H1 (cell line): Measurements from ENCODE around the gene MTX2. TPM values are rescaled to one million over a fixed set of nuclear protein-coding genes. Genes with fewer than 3 reads are reported as not detected.
A peak's percentile ranks its signal among the peaks of the same experiment; 100 is the strongest.

Experiments
- ASH2L ChIP-seq: fragments of 200-600, 300-600 bp; sonication (generic); IDR thresholded peaks from one replicate; pipeline ENCODE4 v1.7.1; 2017; ENCODE audit warnings: low read length
- BCL11A ChIP-seq, 2 experiments: IDR thresholded peaks; one replicate each; pipeline ENCODE4 v1.6.1; 2011; ENCODE audit warnings: low read depth in 2 of 2, low read length in 2 of 2, mild to moderate bottlenecking in 2 of 2
- CHD1 ChIP-seq: IDR thresholded peaks from 2 replicates; pipeline ENCODE4 v1.6.1; 2012; ENCODE audit warnings: low read depth, low read length, improper control_type of control experiment
- CHD2 ChIP-seq: IDR thresholded peaks from 2 replicates; pipeline ENCODE4 v1.6.1; 2012; ENCODE audit warnings: low read length, improper control_type of control experiment
- FOSL1 ChIP-seq: IDR thresholded peaks from 2 replicates; pipeline ENCODE4 v1.6.1; 2011; ENCODE audit warnings: mild to moderate bottlenecking, low read depth, low read length, moderate library complexity; ENCODE audit not compliant: insufficient read depth
- GTF2F1 ChIP-seq: IDR thresholded peaks from 2 replicates; pipeline ENCODE4 v1.6.1; 2012; ENCODE audit warnings: low read depth, low read length, improper control_type of control experiment, borderline replicate concordance
- JUND ChIP-seq: IDR thresholded peaks from 2 replicates; pipeline ENCODE4 v1.6.1; 2011; ENCODE audit warnings: mild to moderate bottlenecking, improper control_type of control experiment, low read length
- KDM4A ChIP-seq: IDR thresholded peaks from one replicate; pipeline ENCODE4 v1.7.1; 2012; ENCODE audit warnings: low read depth, mild to moderate bottlenecking, moderate library complexity, low read length, inconsistent platforms; ENCODE audit not compliant: severe bottlenecking
- KDM5A ChIP-seq: fragments of 200-600 bp; IDR thresholded peaks from 2 replicates; pipeline ENCODE4 v1.7.1; 2012; ENCODE audit warnings: mild to moderate bottlenecking, low read length, inconsistent platforms, mixed read lengths
- MAX ChIP-seq: IDR thresholded peaks from 2 replicates; pipeline ENCODE4 v1.6.1; 2012; ENCODE audit warnings: inconsistent platforms
- NANOG ChIP-seq: IDR thresholded peaks from 2 replicates; pipeline ENCODE4 v1.6.1; 2011; ENCODE audit warnings: low read length, low read depth, mild to moderate bottlenecking, inconsistent platforms; ENCODE audit not compliant: insufficient read depth, poor library complexity, severe bottlenecking
- POLR2A ChIP-seq, 2 experiments: IDR thresholded peaks; 1 replicate in 1 of 2; 2 replicates in 1 of 2; pipeline ENCODE4 v1.6.1; 2011; ENCODE audit warnings: low read depth in 2 of 2, low read length in 2 of 2, mild to moderate bottlenecking in 2 of 2; ENCODE audit errors: control extremely low read depth in 1 of 2
- POLR2AphosphoS5 ChIP-seq: IDR thresholded peaks from 2 replicates; pipeline ENCODE4 v1.6.1; 2011; ENCODE audit warnings: low read depth, low read length
- RFX5 ChIP-seq: IDR thresholded peaks from 2 replicates; pipeline ENCODE4 v1.6.1; 2011; ENCODE audit warnings: low read depth, low read length, improper control_type of control experiment, borderline replicate concordance
- RNF2 ChIP-seq: fragments of 200-900, 300-1000 bp; sonication (generic); IDR thresholded peaks from 2 replicates; pipeline ENCODE4 v1.7.1; 2016; ENCODE audit warnings: borderline replicate concordance, low read depth, mild to moderate bottlenecking, antibody characterized with exemption, low read length; ENCODE audit not compliant: poor library complexity, severe bottlenecking; ENCODE audit errors: missing control alignments
- TAF1 ChIP-seq: IDR thresholded peaks from 2 replicates; pipeline ENCODE4 v1.6.1; 2011; ENCODE audit warnings: mild to moderate bottlenecking, low read depth, low read length
- TAF7 ChIP-seq: optimal IDR thresholded peaks from 2 replicates; pipeline ENCODE3; 2011; ENCODE audit warnings: low read depth, mild to moderate bottlenecking, inconsistent platforms, low read length, moderate library complexity, borderline replicate concordance
- TCF12 ChIP-seq: IDR thresholded peaks from 2 replicates; pipeline ENCODE4 v1.6.1; 2011; ENCODE audit warnings: low read depth, mild to moderate bottlenecking, low read length
- TEAD4 ChIP-seq: IDR thresholded peaks from 2 replicates; pipeline ENCODE4 v1.6.1; 2012; ENCODE audit warnings: low read depth, low read length, inconsistent platforms, mixed read lengths
- USF2 ChIP-seq: IDR thresholded peaks from 2 replicates; pipeline ENCODE4 v1.6.1; 2011; ENCODE audit warnings: low read length, improper control_type of control experiment
- polyA plus RNA-seq, 7 experiments: library from polyadenylated mRNA; depleted of rRNA in 3 of 7; stranded (reverse) in 5 of 7; unstranded in 2 of 7; fragments of >200 nt in 5 of 7; fragments of 200-250 nt in 2 of 7; gene quantifications; 1 replicate in 5 of 7; 2 replicates in 1 of 7; 4 replicates in 1 of 7; pipeline versions ENCODE4 v1.2.1 to v1.2.3, GENCODE V29; 2011 to 2013; ENCODE audit warnings: missing spikeins in 2 of 7, mixed read lengths in 2 of 7
- total RNA-seq: library from RNA; stranded (reverse); fragmentation: NEBNext Ultra II Directional; extraction: Animal tissue kit (Norgen Biotek cat#: 25700); gene quantifications from 2 replicates; pipeline ENCODE4 v1.2.1, GENCODE V29; 2021
- TF ChIP-seq, protein P1 (sequence below), 3 experiments: IDR thresholded peaks; 1 replicate in 2 of 3; 2 replicates in 1 of 3; pipeline versions ENCODE4 v1.5.1 to v1.6.1; 2011; ENCODE audit warnings: low read length in 3 of 3, mild to moderate bottlenecking in 3 of 3, inconsistent platforms in 2 of 3, low read depth in 1 of 3, moderate library complexity in 1 of 3; ENCODE audit not compliant: insufficient read depth in 1 of 3; ENCODE audit errors: control extremely low read depth in 1 of 3

The MTX2 gene
- total and polyA plus RNA-seq, 2 of the 8 experiments (the other 6 are each of a cell fraction or from before 2014, with no cell fraction given) = 33.5 to 38.3 TPM

DNA sequence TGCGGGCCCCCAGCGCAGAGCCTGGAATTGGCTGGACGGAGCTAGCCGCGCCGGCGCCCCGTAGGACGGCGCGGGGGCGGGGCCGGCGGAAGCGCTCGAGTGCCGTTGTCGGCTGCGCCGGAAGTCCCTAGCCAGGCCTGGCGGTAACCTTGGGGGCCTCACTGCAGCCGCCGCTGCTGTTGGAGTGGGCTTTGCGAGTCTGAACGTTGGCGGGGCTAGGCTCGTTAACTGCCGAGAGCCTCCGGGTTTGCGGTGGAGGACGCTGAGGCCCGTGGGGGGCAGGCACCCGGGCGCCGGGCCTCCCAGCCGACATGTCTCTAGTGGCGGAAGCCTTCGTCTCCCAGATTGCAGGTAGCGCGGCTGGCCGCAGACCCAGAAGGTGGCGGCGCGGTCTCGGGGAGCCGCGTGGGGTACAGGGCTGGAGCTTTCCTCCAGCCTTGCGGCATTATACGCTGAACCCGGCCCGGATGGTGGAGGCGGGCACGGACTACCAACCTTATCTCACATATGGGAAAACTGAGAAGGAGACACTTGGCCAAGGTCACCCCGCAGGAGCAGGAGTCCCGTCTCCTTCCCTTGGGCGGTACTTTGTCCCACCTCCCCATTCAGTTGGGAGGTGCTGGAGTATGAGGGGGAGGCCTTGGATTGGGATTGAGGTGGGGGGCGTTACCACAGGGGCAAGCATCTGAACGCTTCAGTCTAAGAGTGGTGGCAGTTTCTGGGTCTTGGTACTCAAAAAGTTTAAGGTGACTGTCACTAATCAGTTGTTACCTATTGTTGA, at the start of gene MTX2 (continued):
- TF ChIP-seq ASH2L (peak; percentile 95), CHD1 (no peak), NANOG (no peak), TEAD4 (no peak), RFX5 (no peak), JUND (no peak), KDM4A (peak; percentile 90), TAF1 (peak; percentile 83), FOSL1 (no peak), POLR2AphosphoS5 (no peak; the same call in 1 of the 2 replicates), GTF2F1 (no peak), RNF2 (no peak), KDM5A (no peak; the same call in 1 of the 2 replicates), POLR2A (IDR thresholded peaks at IDR 0.05; ENCODE audit: control extremely low read depth in 1 of 2, low read depth in 2 of 2, low read length in 2 of 2) (peak; percentile 80 to 83), TCF12 (no peak), BCL11A (IDR thresholded peaks at IDR 0.05; ENCODE audit: low read depth in 2 of 2, low read length in 2 of 2) (no peak), USF2 (no peak), CHD2 (no peak), MAX (peak; percentile 64), TAF7 (peak; percentile 49)
- TF ChIP-seq, protein P1, sequence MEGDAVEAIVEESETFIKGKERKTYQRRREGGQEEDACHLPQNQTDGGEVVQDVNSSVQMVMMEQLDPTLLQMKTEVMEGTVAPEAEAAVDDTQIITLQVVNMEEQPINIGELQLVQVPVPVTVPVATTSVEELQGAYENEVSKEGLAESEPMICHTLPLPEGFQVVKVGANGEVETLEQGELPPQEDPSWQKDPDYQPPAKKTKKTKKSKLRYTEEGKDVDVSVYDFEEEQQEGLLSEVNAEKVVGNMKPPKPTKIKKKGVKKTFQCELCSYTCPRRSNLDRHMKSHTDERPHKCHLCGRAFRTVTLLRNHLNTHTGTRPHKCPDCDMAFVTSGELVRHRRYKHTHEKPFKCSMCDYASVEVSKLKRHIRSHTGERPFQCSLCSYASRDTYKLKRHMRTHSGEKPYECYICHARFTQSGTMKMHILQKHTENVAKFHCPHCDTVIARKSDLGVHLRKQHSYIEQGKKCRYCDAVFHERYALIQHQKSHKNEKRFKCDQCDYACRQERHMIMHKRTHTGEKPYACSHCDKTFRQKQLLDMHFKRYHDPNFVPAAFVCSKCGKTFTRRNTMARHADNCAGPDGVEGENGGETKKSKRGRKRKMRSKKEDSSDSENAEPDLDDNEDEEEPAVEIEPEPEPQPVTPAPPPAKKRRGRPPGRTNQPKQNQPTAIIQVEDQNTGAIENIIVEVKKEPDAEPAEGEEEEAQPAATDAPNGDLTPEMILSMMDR (IDR thresholded peaks at IDR 0.05; ENCODE audit: control extremely low read depth in 1 of 3, insufficient read depth in 1 of 3, low read depth in 1 of 3, low read length in 3 of 3) = no peak; a peak in 1 of 4 replicates
